ENCODE data around the gene RBBP6. TPM values are rescaled to one million over a fixed set of nuclear protein-coding genes. Genes with fewer than 3 reads are reported as not detected.
A peak's percentile ranks its signal among the peaks of the same experiment; 100 is the strongest.

Gene RBBP6
- total RNA-seq, 2 donors from 2014 or later, result 31.1 to 63.0 TPM

GRCh38 chr16:24526701-24527495 lies 12.5 kb upstream of the RBBP6 start:
- no peak for DNase-seq
- Histone ChIP-seq H3K9me3 (no peaks in the 10 kb centered on the region), H3K36me3 (replicated peaks in 1 of 2; ENCODE audit: insufficient read depth in 1 of 2, low read depth in 2 of 2) (no peaks in the 10 kb centered on the region), H3K27ac (peak overlapping the region in 1 of 4 donors; percentile 18), H3K4me1 (peaks cover 11% of the 10 kb centered on the region), H3K4me3 (no peak overlapping the region), H3K27me3 (no peaks in the 10 kb centered on the region)
- WGBS, 2 donors, result 81 to 85% methylated on average over 9 of the region's 9 CpGs
- ATAC-seq, result no peak
- TF ChIP-seq POLR2A (IDR thresholded peaks at IDR 0.05), result no peak
- TF ChIP-seq CTCF (IDR thresholded peaks at IDR 0.05), result no peak
- intact Hi-C loops (cut with DNase I), result no loop called here

- DNase-seq (no peak), ATAC-seq (no peak)
- Histone ChIP-seq H3K27me3 (no peaks in the 10 kb centered on the region), H3K9me3 (no peaks in the 10 kb centered on the region), H3K36me3 (replicated peaks in 1 of 2; ENCODE audit: insufficient read depth in 1 of 2, low read depth in 2 of 2) (no peaks in the 10 kb centered on the region), H3K4me1 (peaks cover 5% of the 10 kb centered on the region), H3K4me3 (no peak overlapping the region), H3K27ac (no peak overlapping the region)
- intact Hi-C loops (cut with DNase I), result no loop called here
- TF ChIP-seq CTCF (IDR thresholded peaks at IDR 0.05) (no peak), POLR2A (IDR thresholded peaks at IDR 0.05) (no peak)
- 81 to 88% methylated on average over 1 of the region's 1 CpG for WGBS, 2 donors
Measured at GRCh38 chr16:24531166-24531565, 8.2 kb upstream of the RBBP6 start.

GRCh38 chr16:24534620-24535019 lies 4.7 kb upstream of the RBBP6 start:
- no peaks in the 10 kb centered on the region for H3K9me3 ChIP-seq
- TF ChIP-seq POLR2A (IDR thresholded peaks at IDR 0.05) (no peak), CTCF (IDR thresholded peaks at IDR 0.05) (no peak)
- no peaks in the 10 kb centered on the region for H3K36me3 ChIP-seq (replicated peaks in 1 of 2; ENCODE audit: insufficient read depth in 1 of 2, low read depth in 2 of 2)
- H3K27ac ChIP-seq, result no peak overlapping the region
- H3K4me3 ChIP-seq, result no peak overlapping the region
- no peaks in the 10 kb centered on the region for H3K27me3 ChIP-seq
- DNase-seq, result no peak
- no peak for ATAC-seq
- peaks cover 5% of the 10 kb centered on the region for H3K4me1 ChIP-seq
- intact Hi-C loops (cut with DNase I), result no loop called here

DNA sequence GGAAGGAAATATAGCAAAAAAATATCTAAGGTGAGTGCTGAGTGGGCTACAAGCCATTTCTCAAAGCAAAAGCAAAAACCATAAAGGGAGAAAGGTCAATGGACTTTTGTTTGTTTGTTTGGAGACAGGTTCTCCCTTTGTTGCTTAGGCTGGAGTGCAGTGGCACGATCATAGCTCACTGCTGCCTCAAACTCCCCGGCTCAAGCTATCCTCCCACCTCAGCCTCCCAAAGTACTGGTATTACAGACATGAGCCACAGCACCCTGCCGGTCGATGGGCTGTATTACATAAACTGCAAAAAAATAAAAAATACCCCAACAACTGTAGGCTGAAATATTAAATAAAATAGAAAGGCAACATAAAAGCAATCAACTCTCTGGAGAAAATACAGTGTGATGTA lies 3.5 kb upstream of the RBBP6 start:
- DNase-seq, result no peak
- Histone ChIP-seq H3K4me3 (no peak overlapping the region), H3K36me3 (replicated peaks in 1 of 2; ENCODE audit: insufficient read depth in 1 of 2, low read depth in 2 of 2) (no peaks in the 10 kb centered on the region), H3K9me3 (no peaks in the 10 kb centered on the region), H3K27ac (no peak overlapping the region), H3K4me1 (peaks cover 5% of the 10 kb centered on the region), H3K27me3 (no peaks in the 10 kb centered on the region)
- TF ChIP-seq CTCF (IDR thresholded peaks at IDR 0.05), result no peak
- TF ChIP-seq POLR2A (IDR thresholded peaks at IDR 0.05), result no peak
- ATAC-seq, result no peak
- intact Hi-C loops (cut with DNase I), result no loop called here
- 59 to 75% methylated on average over 4 of the region's 4 CpGs for WGBS, 2 donors

- ATAC-seq, result no peak
- H3K4me1 ChIP-seq, result peaks cover 8% of the 10 kb centered on the region
- intact Hi-C loops (cut with DNase I), result no loop called here
- no peak overlapping the region for H3K4me3 ChIP-seq
- H3K36me3 ChIP-seq (replicated peaks in 1 of 2; ENCODE audit: insufficient read depth in 1 of 2, low read depth in 2 of 2), result no peaks in the 10 kb centered on the region
- WGBS, 2 donors, result 87 to 89% methylated on average over 5 of the region's 5 CpGs
- H3K27ac ChIP-seq, result no peak overlapping the region
- TF ChIP-seq POLR2A (IDR thresholded peaks at IDR 0.05), result no peak
- TF ChIP-seq CTCF (IDR thresholded peaks at IDR 0.05), result no peak
- H3K27me3 ChIP-seq, result no peaks in the 10 kb centered on the region
- H3K9me3 ChIP-seq, result no peaks in the 10 kb centered on the region
- no peak for DNase-seq
Measured at GRCh38 chr16:24536671-24537070, 2.7 kb upstream of the RBBP6 start.
